HG03108 (cell line): ENCODE measurements around the gene SFSWAP.
A peak's percentile ranks its signal among the peaks of the same experiment; 100 is the strongest.
"Not testable (repeated sequence)": the region's sequence is repeated elsewhere in the genome, so short reads cannot be mapped to it uniquely, and the experiment has no call there.

Experiments
- ATAC-seq: cut with Tn5 transposase; IDR thresholded peaks from one replicate; pipeline ENCODE4 v1.9.1; 2021; ENCODE audit warnings: moderate library complexity; ENCODE audit not compliant: unreplicated experiment

The SFSWAP gene

GRCh38 chr12:131756441-131756840, 45.6 kb downstream of the SFSWAP start:
- no peak for ATAC-seq

DNA sequence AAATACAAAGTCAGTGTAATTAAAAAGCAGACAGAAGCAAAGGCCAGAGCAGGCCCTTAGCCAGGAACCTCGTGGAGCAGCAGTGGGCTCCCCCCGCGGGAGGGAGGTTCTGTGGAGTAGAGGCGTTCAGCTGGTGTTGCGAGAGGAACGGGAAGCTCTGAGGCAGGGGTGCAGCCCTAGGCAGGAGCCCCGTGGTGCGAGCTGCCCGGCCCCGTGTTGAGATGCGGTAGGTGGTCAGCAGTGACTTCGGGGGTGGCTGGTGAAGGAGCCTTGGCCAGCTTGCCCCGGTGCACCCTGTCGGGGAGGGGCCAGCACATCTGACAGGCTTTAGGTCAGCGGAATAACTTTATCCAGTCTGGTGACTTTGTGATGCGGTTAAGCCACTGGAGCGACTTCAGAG, 46.2 kb downstream of the SFSWAP start:
- ATAC-seq = no peak

- no peak for ATAC-seq
These were observed 47.3 kb downstream of the SFSWAP start for GRCh38 chr12:131758016-131758739.

- no peak for ATAC-seq
These were observed 48.3 kb downstream of the SFSWAP start for GRCh38 chr12:131759176-131759575.

GRCh38 chr12:131761638-131762037, 50.7 kb downstream of the SFSWAP start:
- ATAC-seq = no peak

- no peak for ATAC-seq
These were observed 53.8 kb downstream of the SFSWAP start for GRCh38 chr12:131764738-131765137.

DNA sequence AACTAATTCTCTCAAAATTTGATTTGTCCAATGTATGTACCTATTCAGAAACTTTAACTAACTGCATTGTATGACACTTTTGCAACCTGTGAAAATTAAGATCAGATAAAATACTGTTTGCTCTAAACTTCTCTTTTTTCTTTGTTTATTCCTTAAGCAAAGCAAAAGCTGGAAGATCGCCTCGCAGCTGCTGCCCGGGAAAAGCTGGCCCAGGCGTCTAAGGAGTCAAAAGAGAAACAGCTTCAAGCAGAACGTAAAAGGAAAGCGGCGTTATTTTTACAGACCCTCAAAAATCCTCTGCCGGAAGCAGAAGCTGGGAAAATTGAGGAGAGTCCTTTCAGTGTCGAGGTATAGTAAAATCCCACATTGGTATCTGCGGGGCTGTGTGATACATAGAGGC, 55.1 kb downstream of the SFSWAP start:
- no peak for ATAC-seq

GRCh38 chr12:131766382-131767107, 55.7 kb downstream of the SFSWAP start:
- peak; percentile 37 for ATAC-seq

DNA sequence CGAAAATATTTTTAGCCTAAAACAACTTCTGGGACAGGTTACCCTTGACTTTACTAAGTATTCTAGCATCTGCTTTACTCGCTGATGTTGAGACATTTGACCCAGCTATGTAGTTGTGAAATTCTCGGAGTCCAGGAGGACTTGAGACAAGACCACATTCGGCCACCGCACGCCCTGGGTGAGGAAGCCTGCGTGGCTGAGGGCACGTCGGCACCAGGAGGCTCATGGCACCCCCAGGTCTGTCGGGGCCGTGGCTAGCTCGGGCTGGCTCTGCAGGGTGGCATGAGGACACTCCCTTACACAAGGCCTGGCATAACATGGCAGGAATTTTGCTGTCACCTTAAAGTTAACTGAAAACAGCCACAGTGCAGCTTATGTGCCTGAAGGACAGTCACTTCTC, 59.2 kb downstream of the SFSWAP start:
- ATAC-seq = no peak

- ATAC-seq = no peak
These were observed 61.1 kb downstream of the SFSWAP start for GRCh38 chr12:131771965-131772364.

DNA sequence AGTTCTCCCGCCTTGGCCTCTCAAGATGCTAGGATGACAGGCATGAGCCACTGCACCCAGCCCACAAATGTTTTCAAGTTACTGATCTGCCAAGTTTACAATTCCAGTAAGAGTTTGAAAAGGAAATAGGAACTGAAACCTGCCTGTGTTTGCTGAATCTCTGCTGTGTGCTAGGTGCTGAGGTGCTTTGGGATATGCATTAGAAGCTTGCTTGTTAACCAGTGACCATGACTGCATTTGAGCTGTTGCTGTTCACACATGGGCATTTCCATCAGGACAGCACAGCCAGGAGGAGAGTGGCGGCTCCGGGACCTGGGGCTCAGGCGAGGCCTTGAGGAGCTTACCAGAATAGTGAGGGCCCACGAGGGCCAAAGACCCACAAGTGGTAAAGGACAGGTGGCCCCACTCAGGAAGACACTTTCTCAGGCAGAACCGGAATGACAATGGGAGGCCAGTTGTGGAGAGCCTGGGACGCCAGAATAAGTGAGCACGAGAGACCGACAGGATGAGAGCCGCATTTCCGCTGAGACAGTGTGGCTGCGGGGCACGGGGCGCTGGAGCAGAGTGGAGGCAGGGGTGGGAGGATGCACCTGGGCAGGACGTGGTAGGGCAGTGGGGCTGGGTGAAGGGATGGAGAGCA, 62.8 kb downstream of the SFSWAP start:
- ATAC-seq = peak; percentile 68

GRCh38 chr12:131774576-131775391, 63.9 kb downstream of the SFSWAP start:
- ATAC-seq = no peak

- no peak for ATAC-seq
These were observed 64.7 kb downstream of the SFSWAP start for GRCh38 chr12:131775392-131776236.

GRCh38 chr12:131776237-131776889, 65.5 kb downstream of the SFSWAP start:
- ATAC-seq = peak; percentile 47

GRCh38 chr12:131777269-131777668, 66.4 kb downstream of the SFSWAP start:
- not testable (repeated sequence) for ATAC-seq

DNA sequence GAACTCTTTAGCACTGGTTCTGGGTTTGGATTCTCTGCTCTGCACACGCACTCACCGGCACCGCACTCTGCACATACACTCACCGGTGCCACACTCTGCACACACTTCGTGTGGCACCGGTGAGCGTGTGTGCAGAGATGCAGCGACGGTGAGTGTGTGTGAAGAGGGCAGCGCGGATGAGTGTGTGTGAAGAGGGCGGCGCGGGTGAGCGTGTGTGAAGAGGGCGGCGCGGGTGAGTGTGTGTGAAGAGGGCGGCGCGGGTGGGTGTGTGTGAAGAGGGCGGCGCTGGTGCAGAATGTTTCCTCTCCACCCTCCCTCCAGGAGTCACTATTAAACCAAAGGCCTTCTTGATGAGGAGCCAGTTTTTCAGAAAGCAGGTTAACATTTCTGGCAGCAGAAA, 68.1 kb downstream of the SFSWAP start:
- ATAC-seq = no peak

DNA sequence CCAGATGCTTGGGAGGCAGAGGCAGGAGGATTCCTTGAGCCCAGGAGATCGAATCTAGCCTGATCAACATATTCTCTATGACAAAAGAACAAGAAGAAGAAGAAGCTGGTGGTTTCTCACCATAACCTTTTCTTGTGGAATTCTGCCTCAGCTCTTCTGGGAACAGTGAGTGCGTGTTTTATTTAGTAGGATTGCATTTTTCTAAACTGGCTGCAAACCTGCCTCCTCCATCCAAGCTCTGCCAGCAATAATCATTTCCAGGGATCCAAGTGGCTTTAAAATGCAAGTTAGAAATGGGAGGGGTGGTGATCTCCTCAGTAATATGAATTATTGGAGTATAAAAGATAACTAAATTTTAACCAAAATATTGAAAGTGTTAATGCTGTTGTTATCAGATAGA, 71.2 kb downstream of the SFSWAP start:
- no peak for ATAC-seq

- ATAC-seq = peak; percentile 72
These were observed 73.1 kb downstream of the SFSWAP start for GRCh38 chr12:131783915-131784541.
